Nephron (organoid): ENCODE results near the gene PRDM12.

Source experiments
- H3K27ac Mint-ChIP-seq, 3 experiments: 2 replicates each; pipeline ENCODE4 v1.8.0; 2020; ENCODE audit warnings: mixed read lengths in 3 of 3, mild to moderate bottlenecking in 2 of 3, moderate library complexity in 1 of 3
- H3K27me3 Mint-ChIP-seq: 2 replicates; pipeline ENCODE4 v1.8.0; 2021; ENCODE audit warnings: low read depth, mild to moderate bottlenecking, moderate library complexity, mixed read lengths
- H3K36me3 Mint-ChIP-seq: 2 replicates; pipeline ENCODE4 v1.8.0; 2020; ENCODE audit warnings: low read depth, mixed read lengths
- H3K4me1 Mint-ChIP-seq: 2 replicates; pipeline ENCODE4 v1.8.0; 2020; ENCODE audit warnings: mixed read lengths
- H3K4me3 Mint-ChIP-seq, 3 experiments: 2 replicates each; pipeline ENCODE4 v1.8.0; 2020; ENCODE audit warnings: mild to moderate bottlenecking in 3 of 3, mixed read lengths in 3 of 3, moderate library complexity in 2 of 3
- H3K9me3 Mint-ChIP-seq: 2 replicates; pipeline ENCODE4 v1.8.0; 2020; ENCODE audit warnings: mixed read lengths
- CTCF ChIP-seq, 3 experiments: fragments of 200-600 bp; sonication (generic); IDR thresholded peaks; one replicate each; pipeline ENCODE4 v1.5.0; 2021; ENCODE audit warnings: antibody characterized with exemption in 3 of 3; ENCODE audit not compliant: unreplicated experiment in 3 of 3

The PRDM12 gene

GRCh38 chr9:130661451-130662098 is 2.8 kb upstream of the PRDM12 start:
- H3K27me3 Mint-ChIP-seq, result peaks cover 98% of the 10 kb centered on the region
- peak overlapping the region in 2 of 3 experiments; percentile 9 to 17 for H3K4me3 Mint-ChIP-seq
- H3K36me3 Mint-ChIP-seq, result no peaks in the 10 kb centered on the region
- peaks cover 7% of the 10 kb centered on the region for H3K9me3 Mint-ChIP-seq
- no peak overlapping the region for H3K27ac Mint-ChIP-seq
- TF ChIP-seq CTCF (IDR thresholded peaks at IDR 0.05; ENCODE audit: unreplicated experiment in 3 of 3), result no peak
- peaks cover 13% of the 10 kb centered on the region for H3K4me1 Mint-ChIP-seq

DNA sequence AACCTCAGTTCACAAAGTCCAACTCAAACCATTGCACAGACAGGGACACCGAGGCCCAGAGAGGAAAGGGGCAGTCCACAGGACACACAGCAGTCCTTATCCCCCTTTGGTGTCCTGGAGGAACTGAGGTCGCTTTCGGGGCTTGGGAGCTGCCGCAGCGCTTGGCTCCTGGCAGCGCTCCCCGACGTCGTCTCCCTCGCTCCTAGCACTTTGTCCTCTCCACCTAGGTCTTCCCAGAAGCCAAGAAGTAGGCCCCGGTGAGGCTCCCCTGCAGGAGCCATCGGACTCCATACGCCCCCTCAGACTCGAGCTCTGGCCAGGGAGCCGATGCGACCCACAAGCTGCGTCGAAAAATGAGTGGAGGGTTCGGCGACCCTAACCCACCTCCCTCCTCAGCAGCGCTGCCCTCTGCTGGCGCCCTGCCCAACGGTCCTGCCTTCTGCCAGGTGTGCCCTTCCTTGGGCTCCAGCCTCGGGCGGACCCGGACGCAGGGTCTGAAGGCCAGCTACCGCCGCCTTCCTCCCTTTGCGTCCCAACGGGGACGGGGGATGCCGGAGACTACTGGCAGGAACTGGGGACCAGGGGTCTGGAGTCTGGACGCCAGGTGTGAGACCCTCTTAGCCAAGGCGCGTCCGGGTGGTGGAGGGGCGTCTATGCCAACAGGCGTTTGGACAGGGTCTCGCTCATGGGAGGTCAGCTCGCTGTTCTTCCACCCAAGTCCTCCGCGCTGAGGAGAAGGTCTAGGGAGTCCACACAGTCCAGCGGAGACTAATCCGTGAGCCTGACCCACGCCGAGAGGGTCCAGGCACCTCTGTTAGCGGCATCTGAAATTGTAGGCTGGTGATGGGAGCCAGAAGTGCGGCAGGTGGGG is 2.1 kb upstream of the PRDM12 start:
- H3K4me3 Mint-ChIP-seq, result peak overlapping the region; percentile 13 to 53 (median 40)
- H3K27ac Mint-ChIP-seq, result no peak overlapping the region
- peaks cover 98% of the 10 kb centered on the region for H3K27me3 Mint-ChIP-seq
- no peaks in the 10 kb centered on the region for H3K36me3 Mint-ChIP-seq
- TF ChIP-seq CTCF (IDR thresholded peaks at IDR 0.05; ENCODE audit: unreplicated experiment in 3 of 3), result no peak
- peaks cover 7% of the 10 kb centered on the region for H3K9me3 Mint-ChIP-seq
- peaks cover 13% of the 10 kb centered on the region for H3K4me1 Mint-ChIP-seq

DNA sequence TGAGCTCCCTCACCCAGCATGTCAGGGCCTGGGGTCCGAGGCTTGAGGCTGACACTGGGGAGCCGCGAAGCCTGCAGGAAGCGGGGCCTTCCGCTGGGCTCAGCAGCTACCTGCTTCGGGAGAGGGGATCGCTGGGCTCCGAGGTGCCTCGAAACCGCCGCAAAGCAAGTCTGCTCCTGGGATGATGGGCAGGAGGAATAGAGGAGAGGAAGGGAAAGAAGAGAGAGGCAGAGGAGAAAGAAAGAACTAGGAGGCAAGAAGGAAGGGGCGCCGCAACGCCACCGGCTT is 1.5 kb upstream of the PRDM12 start:
- Mint-ChIP-seq H3K27me3 (peaks cover 98% of the 10 kb centered on the region), H3K4me1 (peaks cover 13% of the 10 kb centered on the region), H3K9me3 (peaks cover 7% of the 10 kb centered on the region), H3K27ac (no peak overlapping the region), H3K4me3 (peak overlapping the region; percentile 13 to 53 (median 40)), H3K36me3 (no peaks in the 10 kb centered on the region)
- no peak for TF ChIP-seq CTCF (IDR thresholded peaks at IDR 0.05; ENCODE audit: unreplicated experiment in 3 of 3)

- Mint-ChIP-seq H3K36me3 (no peaks in the 10 kb centered on the region), H3K4me3 (peak overlapping the region in 1 of 3 experiments; percentile 63), H3K4me1 (peaks cover 13% of the 10 kb centered on the region), H3K9me3 (peaks cover 5% of the 10 kb centered on the region), H3K27me3 (peaks cover 98% of the 10 kb centered on the region), H3K27ac (no peak overlapping the region)
- no peak for TF ChIP-seq CTCF (IDR thresholded peaks at IDR 0.05; ENCODE audit: unreplicated experiment in 3 of 3)
Observed at GRCh38 chr9:130663258-130663976, 977 bp upstream of the PRDM12 start.

- Mint-ChIP-seq H3K27ac (no peak overlapping the region), H3K4me1 (peaks cover 13% of the 10 kb centered on the region), H3K4me3 (peak overlapping the region in 1 of 3 experiments; percentile 63), H3K36me3 (no peaks in the 10 kb centered on the region), H3K27me3 (peaks cover 98% of the 10 kb centered on the region), H3K9me3 (peaks cover 1% of the 10 kb centered on the region)
- no peak for TF ChIP-seq CTCF (IDR thresholded peaks at IDR 0.05; ENCODE audit: unreplicated experiment in 3 of 3)
Observed at GRCh38 chr9:130663977-130664250, 480 bp upstream of the PRDM12 start.
